ENCODE data around the gene KSR1. TPM values are rescaled to one million over a fixed set of nuclear protein-coding genes. Genes with fewer than 3 reads are reported as not detected.

Gene KSR1
- total RNA-seq, 4 donors from 2014 or later = 17.7 to 77.0 (median 34.6) TPM

DNA sequence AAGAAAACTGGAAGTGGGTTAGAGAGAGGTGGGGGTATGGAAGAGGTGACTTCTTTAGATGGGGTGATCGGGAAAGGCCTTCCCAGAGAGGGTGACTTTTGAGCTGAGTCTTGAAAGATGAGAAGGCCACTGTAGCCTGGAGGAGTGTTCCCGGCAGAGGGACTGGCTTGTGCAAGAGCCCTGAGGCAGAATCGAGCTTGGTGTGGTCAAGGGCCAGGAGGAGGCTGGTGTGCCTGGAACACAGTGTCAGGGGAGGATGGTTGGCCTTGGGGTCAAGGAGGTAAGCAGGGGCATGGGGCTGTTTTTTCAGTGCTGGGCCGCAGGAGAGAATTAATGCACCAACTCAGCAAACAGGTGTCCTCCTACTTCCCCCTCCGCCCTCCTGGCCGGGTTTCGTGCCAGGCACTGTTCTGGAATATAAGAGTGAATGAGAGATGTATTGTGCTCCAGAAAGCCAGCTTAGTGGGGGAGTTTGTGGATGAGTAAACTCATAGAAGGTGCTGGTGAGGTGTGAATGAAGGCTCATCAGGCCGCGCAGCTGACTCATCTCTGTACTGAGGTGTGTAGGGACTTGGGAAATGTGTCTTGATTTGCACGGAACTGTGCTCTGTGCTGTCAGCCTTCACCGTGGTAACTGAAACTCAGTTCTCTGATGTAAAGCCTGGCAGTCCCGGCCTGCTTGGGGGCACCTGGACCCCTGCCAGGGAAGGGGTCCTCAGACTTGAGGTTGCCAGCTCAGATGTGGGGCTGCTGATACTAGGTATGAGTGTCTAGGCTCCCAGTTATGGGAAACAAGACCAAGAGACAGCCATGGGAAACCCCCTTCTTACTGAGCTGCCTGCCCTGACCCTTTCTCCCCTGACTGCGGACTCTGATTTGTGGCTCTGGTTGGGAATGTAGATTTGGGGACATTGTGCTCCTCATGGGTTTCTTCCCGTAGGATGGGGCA is 15.3 kb downstream of the KSR1 start:
- intact Hi-C loops (cut with DNase I; ENCODE audit: low total_unique reads) = no loop called here
- Histone ChIP-seq H3K27ac (no peak overlapping the region), H3K4me3 (no peak overlapping the region), H3K9me3 (no peaks in the 10 kb centered on the region), H3K36me3 (no peaks in the 10 kb centered on the region), H3K27me3 (no peaks in the 10 kb centered on the region), H3K4me1 (no peaks in the 10 kb centered on the region)
- TF ChIP-seq, protein P1, sequence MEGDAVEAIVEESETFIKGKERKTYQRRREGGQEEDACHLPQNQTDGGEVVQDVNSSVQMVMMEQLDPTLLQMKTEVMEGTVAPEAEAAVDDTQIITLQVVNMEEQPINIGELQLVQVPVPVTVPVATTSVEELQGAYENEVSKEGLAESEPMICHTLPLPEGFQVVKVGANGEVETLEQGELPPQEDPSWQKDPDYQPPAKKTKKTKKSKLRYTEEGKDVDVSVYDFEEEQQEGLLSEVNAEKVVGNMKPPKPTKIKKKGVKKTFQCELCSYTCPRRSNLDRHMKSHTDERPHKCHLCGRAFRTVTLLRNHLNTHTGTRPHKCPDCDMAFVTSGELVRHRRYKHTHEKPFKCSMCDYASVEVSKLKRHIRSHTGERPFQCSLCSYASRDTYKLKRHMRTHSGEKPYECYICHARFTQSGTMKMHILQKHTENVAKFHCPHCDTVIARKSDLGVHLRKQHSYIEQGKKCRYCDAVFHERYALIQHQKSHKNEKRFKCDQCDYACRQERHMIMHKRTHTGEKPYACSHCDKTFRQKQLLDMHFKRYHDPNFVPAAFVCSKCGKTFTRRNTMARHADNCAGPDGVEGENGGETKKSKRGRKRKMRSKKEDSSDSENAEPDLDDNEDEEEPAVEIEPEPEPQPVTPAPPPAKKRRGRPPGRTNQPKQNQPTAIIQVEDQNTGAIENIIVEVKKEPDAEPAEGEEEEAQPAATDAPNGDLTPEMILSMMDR (IDR thresholded peaks at IDR 0.05) = no peak
- TF ChIP-seq POLR2A (IDR thresholded peaks at IDR 0.05) = no peak
- no peak for DNase-seq

DNA sequence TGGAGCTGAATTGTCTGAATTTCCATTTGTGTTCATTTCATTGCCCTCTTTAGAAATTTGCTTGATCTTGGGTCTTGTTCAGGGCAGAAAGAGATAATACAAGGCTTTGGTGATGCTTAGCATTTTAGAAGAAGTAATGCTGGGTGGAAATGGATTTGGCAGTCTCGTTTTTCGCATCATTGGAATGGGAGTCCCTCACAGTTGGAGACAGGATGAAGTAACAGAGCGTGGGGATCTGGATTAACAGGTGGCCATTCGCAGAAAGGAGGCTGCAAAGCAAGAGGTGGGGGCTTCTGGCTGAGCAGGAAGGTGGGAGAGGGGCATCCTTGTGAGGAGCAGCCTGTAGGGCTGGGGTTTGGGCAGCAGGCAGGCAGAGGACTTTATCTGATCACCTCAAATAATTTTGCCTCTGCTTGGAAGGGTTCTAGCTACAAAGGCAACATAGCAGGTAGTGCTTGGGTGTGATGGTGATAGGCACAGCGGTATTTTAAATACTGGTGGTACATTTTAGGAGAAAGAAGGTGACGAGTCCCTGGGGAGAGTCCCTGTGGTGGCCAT is 17.0 kb downstream of the KSR1 start:
- Histone ChIP-seq H3K27ac (peak overlapping the region in 1 of 2 donors; percentile 51), H3K27me3 (no peaks in the 10 kb centered on the region), H3K36me3 (no peaks in the 10 kb centered on the region), H3K4me3 (no peak overlapping the region), H3K9me3 (no peaks in the 10 kb centered on the region), H3K4me1 (no peaks in the 10 kb centered on the region)
- intact Hi-C loops (cut with DNase I; ENCODE audit: low total_unique reads) = no loop called here
- no peak for DNase-seq
- TF ChIP-seq, protein P1 (IDR thresholded peaks at IDR 0.05) = no peak
- TF ChIP-seq POLR2A (IDR thresholded peaks at IDR 0.05) = no peak

DNA sequence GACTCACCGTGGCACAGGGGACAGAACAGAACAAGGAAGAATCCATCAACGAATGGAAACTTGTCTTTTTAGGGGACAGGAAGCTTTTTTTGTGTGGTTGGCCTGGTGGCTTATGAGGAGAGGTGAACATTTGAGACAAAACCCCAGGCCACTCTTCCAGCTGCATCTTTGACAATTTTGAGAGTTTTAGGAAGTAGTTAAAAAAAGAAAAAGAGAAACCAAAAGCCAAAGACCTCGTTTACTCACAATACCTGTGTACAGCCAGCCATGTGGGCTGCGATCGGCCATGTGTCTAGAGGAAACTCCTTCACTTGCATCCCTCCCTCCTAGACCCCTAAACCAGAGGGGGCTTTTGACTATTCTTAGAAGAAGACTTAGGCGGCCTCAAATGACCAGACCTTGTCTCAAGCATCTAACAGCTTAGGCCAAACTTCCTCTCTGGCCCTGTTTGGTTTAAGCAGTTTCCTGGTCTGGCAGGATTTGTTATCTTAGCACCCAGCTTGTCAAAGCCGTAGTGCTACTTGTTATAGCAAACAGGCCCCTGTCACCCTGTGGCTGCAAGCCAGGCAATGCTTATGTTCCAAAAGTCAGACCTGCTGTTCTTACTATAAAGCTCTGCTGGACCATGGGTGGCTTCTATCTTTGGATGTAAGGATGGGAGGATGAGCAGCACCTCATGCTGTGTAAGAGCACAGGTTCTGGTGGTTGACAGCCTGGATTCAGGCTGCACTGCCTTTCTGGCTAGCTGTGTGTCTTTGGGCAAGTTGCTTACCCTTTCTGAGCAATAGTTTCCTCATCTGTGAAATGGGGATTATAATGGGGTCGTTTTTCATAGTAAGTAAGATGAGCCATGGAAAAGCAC is 17.7 kb downstream of the KSR1 start:
- intact Hi-C loops (cut with DNase I; ENCODE audit: low total_unique reads) = no loop called here
- no peaks in the 10 kb centered on the region for H3K36me3 ChIP-seq
- DNase-seq = peak in 1 of 2 donors; percentile 39
- no peaks in the 10 kb centered on the region for H3K4me1 ChIP-seq
- H3K27me3 ChIP-seq = no peaks in the 10 kb centered on the region
- peak overlapping the region in 1 of 2 donors; percentile 51 for H3K27ac ChIP-seq
- H3K4me3 ChIP-seq = no peak overlapping the region
- no peaks in the 10 kb centered on the region for H3K9me3 ChIP-seq
- no peak for TF ChIP-seq POLR2A (IDR thresholded peaks at IDR 0.05)
- TF ChIP-seq, protein P1 (IDR thresholded peaks at IDR 0.05) = no peak

DNA sequence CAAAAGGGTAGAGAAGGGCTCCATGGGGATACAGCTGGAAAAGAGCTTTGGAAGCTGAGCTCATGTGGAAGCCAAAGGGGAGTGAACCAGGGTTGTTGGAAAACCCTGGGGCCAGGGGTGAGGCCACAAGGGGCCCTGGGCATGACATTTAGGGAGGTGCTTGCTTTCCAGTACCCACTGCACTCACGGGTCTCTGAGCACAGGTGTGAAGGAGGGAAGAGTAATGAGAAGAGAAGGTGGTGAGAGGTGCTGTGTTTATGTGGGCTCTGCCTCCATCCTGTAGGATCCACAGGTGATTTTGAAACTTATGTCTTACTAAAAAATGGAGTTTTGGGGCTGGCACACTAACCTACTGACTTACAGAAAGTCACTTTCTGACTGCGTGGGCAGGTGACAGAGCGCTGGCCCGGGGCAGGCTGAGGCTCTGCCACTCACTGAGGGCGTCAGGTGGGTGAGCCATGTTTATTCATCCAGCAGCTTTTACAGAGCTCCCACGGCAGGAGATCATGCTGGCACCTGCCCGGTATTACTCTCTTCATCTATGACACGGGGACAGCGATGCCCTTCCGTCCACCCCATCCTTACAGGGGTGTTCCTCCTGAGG is 18.9 kb downstream of the KSR1 start:
- Histone ChIP-seq H3K27me3 (no peaks in the 10 kb centered on the region), H3K4me3 (no peak overlapping the region), H3K27ac (no peak overlapping the region), H3K4me1 (no peaks in the 10 kb centered on the region), H3K9me3 (no peaks in the 10 kb centered on the region), H3K36me3 (no peaks in the 10 kb centered on the region)
- intact Hi-C loops (cut with DNase I; ENCODE audit: low total_unique reads) = no loop called here
- TF ChIP-seq, protein P1 (IDR thresholded peaks at IDR 0.05) = no peak
- no peak for TF ChIP-seq POLR2A (IDR thresholded peaks at IDR 0.05)
- DNase-seq = no peak

All from uterus (tissue), 4 donors.